CD4-positive, alpha-beta T cell treated with Interleukin-2 at 100 ng/mL for 4 hours (primary cell): ENCODE data around the gene CAMTA1.
"Not testable (repeated sequence)": the region's sequence is repeated elsewhere in the genome, so short reads cannot be mapped to it uniquely, and the experiment has no call there.

Experiments used
- DNase-seq: peaks from one replicate; pipeline ENCODE4 v3.0.0-alpha.2; 2020; ENCODE audit warnings: low spot score

The CAMTA1 gene

GRCh38 chr1:7679159-7679872 lies 894.1 kb downstream of the CAMTA1 start:
- DNase-seq, result no peak

- DNase-seq, result no peak
These were observed 894.6 kb downstream of the CAMTA1 start for GRCh38 chr1:7679873-7680206.

- peak; percentile 37 for DNase-seq
These were observed 895.1 kb downstream of the CAMTA1 start for GRCh38 chr1:7680207-7680954.

GRCh38 chr1:7680955-7681268 lies 895.7 kb downstream of the CAMTA1 start:
- no peak for DNase-seq

GRCh38 chr1:7681401-7681800 lies 896.1 kb downstream of the CAMTA1 start:
- no peak for DNase-seq

GRCh38 chr1:7683521-7683920 lies 898.3 kb downstream of the CAMTA1 start:
- DNase-seq, result no peak

GRCh38 chr1:7684132-7684531 lies 898.9 kb downstream of the CAMTA1 start:
- DNase-seq, result no peak

- no peak for DNase-seq
These were observed 899.8 kb downstream of the CAMTA1 start for GRCh38 chr1:7684861-7685635.

GRCh38 chr1:7686301-7686850 lies 901.1 kb downstream of the CAMTA1 start:
- DNase-seq, result no peak

- no peak for DNase-seq
These were observed 902.2 kb downstream of the CAMTA1 start for GRCh38 chr1:7687411-7687810.

GRCh38 chr1:7688659-7689058 lies 903.4 kb downstream of the CAMTA1 start:
- no peak for DNase-seq

GRCh38 chr1:7689307-7689706 lies 904.1 kb downstream of the CAMTA1 start:
- not testable (repeated sequence) for DNase-seq

GRCh38 chr1:7690076-7690475 lies 904.8 kb downstream of the CAMTA1 start:
- no peak for DNase-seq

- DNase-seq, result no peak
These were observed 905.4 kb downstream of the CAMTA1 start for GRCh38 chr1:7690496-7691182.

- no peak for DNase-seq
These were observed 906.3 kb downstream of the CAMTA1 start for GRCh38 chr1:7691576-7691975.

GRCh38 chr1:7692005-7692404 lies 906.8 kb downstream of the CAMTA1 start:
- no peak for DNase-seq

- DNase-seq, result not testable (repeated sequence)
These were observed 907.8 kb downstream of the CAMTA1 start for GRCh38 chr1:7693037-7693436.

- no peak for DNase-seq
These were observed 908.4 kb downstream of the CAMTA1 start for GRCh38 chr1:7693662-7694061.

- no peak for DNase-seq
These were observed 909.6 kb downstream of the CAMTA1 start for GRCh38 chr1:7694600-7695496.

GRCh38 chr1:7695497-7696117 lies 910.4 kb downstream of the CAMTA1 start:
- DNase-seq, result no peak

- no peak for DNase-seq
These were observed 913.4 kb downstream of the CAMTA1 start for GRCh38 chr1:7698641-7699040.
